Measurements from ENCODE around the gene FOXD1.
A peak's percentile ranks its signal among the peaks of the same experiment; 100 is the strongest.
"Not testable (repeated sequence)": the region's sequence is repeated elsewhere in the genome, so short reads cannot be mapped to it uniquely, and the experiment has no call there.

Gene FOXD1

DNA sequence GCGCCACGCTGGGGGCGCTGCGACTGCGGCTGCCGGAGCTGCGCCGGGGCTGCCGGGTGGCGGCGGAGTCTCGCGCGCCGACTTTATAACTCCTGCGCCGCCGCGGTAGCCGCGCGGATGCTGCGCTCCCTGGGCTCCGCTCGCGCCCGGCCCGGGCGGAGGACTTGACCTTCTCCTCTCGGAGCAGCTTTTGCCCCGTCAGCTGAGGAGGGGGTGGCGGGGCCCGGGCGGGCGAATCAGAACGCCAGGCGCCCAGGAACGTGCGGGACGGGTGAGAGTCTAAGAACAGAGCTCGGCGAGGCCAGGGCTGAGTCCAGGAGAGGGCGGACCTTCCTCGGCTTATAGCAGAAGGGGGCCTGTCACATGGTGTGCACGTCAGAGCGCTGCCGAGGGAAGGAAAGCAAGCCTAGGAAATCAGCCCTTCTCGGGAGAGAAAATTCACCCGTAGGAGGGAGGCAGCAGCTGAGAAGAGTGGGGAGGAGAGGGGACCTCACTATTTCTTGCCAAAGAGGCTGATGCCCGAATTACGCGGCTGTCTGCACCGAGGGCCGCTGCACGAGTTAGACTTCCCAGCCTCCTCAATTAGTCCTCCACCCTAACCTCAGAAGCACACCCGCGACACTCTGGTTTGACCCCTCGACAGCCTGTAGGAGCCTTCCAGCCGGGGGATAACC is at the start of gene FOXD1:
Gene FOXD1 (minus strand): TSS at position 315 of the 674 bp plus-strand sequence. CDS start 415 bp downstream, outside the sequence.
- DNase-seq = peak in 1 of 2 donors; percentile 39

DNA sequence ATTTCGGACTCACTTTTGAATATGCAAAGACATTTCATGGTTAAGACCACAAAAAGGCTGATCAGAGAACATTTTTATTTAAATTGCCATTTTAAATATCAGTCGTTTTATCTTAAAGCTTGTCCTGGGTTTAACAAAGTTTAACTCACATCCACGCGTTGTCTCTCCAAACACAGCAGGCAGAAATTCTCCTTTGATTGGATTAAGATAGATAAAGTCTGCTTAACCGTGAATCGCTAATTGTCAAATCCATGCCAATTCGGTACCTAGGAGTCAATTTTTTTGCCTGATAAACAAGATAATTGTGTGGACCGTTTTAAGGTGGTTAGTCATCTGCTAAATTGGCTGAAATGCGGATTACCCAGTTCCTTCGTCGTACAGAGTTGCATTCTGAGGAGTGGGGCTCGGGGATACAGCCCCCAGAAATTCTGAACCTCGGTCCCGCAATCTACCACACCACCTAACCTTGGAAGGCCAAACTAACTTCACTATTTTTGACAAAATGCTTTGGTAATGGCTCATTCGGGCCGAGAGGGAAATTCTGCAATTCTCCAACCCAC is 49.0 kb upstream of the FOXD1 start:
- no peak for DNase-seq

DNA sequence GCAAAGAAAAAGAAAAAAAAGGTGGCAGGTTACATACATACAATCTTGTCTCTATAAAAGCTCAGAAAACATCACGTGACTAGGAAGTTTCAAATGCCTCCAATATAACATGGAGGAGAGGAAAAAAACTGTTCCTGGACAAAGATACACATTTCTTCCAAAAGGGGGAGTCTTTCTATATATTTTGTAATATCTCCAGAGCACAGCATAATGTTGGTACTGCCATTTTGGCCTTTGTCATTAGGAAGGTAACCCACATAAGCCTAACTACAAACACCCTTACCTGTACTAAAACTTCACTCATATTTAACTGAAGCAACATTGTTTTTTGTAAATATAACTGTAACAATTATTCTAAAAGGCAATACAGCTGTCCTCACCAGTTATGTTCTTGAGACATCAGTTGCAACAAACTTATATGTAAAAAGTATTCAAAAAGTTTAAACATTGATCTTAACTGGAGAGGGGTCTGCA is 48.4 kb upstream of the FOXD1 start:
- no peak for DNase-seq

DNA sequence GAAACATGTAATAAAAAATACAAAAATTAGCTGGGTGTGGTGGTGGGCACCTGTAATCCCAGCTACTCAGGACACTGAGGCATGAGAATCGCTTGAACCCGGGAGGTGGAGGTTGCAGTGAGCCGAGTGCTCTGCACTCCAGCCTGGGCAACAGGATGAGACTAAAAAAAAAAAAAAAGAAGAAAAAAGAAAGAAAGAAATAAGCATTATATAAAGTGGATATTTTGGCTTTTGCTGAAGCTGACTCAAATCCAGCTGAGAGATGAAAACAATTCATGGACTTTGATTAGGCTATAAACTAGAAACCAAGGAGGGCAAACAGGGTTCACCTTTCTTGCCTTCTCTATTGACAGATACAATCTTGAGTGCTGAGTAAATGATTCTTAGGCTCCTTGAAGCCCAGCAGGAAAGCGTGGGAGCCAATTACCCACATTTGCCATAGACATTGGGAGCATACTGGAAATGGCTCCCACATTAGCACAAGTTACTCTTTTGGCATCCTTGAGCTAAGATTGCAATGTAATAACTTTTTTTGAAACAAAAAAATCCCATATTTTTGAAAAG is 47.3 kb upstream of the FOXD1 start:
- DNase-seq = no peak

GRCh38 chr5:73494721-73495120 is 46.1 kb upstream of the FOXD1 start:
- no peak for DNase-seq

DNA sequence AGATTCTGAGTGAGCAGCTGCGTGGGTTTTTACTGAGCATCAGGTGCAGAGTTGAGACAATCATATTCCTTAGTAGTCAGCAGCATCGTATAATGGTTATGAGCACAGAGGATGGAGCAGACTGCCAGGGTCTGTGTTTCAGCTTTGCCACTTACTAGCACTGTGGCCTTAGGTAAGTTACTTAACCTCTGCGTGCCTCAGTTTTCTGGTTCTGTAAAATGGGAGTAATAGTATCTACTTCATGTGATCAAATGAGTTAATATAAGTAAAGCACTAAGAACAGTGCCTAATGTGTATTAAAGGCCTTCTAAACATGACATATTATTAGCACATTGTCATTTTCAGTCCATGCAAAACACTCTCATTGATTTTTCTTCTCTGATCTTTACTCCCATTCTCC is 44.8 kb upstream of the FOXD1 start:
- DNase-seq = no peak

GRCh38 chr5:73491155-73491554 is 42.6 kb upstream of the FOXD1 start:
- no peak for DNase-seq

GRCh38 chr5:73490088-73490487 is 41.5 kb upstream of the FOXD1 start:
- no peak for DNase-seq

DNA sequence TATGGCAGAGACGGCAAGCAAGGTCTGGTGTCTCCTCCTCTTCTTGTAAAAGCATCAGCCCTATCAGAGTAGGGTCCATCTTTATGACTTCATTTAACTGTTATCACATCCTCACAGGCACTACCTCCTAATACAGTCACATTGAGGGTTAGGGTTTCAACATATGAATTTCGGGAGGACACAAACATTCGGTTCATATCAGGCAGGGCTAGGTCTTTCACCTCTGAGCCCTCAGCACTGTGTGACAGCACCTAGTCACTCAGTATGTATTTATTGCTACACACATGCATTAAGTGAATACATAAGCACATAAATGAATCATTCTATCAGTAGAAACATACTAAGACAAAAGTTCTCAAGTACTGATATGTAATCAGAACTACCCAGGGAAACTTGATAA is 40.2 kb upstream of the FOXD1 start:
- DNase-seq = no peak

GRCh38 chr5:73487815-73488214 is 39.2 kb upstream of the FOXD1 start:
- no peak for DNase-seq

GRCh38 chr5:73487257-73487656 is 38.7 kb upstream of the FOXD1 start:
- not testable (repeated sequence) for DNase-seq

GRCh38 chr5:73486119-73486899 is 37.7 kb upstream of the FOXD1 start:
- no peak for DNase-seq

- no peak for DNase-seq
Measured at GRCh38 chr5:73485715-73486114, 37.1 kb upstream of the FOXD1 start.

- no peak for DNase-seq
Measured at GRCh38 chr5:73484511-73484910, 35.9 kb upstream of the FOXD1 start.

GRCh38 chr5:73483676-73484075 is 35.1 kb upstream of the FOXD1 start:
- DNase-seq = no peak

DNA sequence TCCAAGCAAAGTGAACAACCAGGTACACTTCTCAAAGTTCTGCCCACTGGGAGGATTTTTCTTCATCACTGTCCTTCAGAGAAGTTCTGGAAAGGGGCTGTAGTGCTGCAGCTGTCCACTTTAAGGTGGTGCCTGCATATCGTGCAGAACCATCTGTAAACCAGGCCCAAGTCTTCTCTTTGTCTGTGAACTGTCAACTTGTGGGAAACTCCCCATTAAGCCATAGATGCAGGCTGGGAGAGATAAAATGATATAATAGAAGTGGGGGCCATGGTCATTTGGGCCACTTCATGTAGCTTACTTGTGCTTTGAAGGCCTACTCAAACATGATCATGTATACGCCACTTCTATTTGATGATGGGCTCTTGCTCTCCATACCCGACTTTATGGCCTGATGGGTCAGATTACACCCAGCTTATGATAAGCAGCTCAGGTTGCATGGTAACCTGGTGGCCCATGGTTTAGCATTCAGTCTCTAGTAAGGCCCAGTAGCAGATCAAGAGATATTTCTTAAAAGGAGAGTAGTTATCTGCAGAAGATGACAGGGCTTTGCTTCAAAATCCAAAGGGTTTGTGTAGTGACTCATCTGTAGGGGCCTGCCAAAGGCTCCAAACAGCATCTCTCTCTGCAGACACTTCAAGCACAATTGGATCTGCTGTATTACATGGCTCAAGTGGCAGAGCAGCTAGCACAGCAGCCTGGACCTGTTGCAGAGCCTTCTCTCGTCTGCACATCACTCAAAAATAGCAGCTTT is 34.0 kb upstream of the FOXD1 start:
- no peak for DNase-seq

GRCh38 chr5:73480500-73480899 is 31.9 kb upstream of the FOXD1 start:
- no peak for DNase-seq

GRCh38 chr5:73472116-73472515 is 23.5 kb upstream of the FOXD1 start:
- no peak for DNase-seq

- DNase-seq = no peak
Measured at GRCh38 chr5:73471654-73472053, 23.1 kb upstream of the FOXD1 start.

- no peak for DNase-seq
Measured at GRCh38 chr5:73469878-73470277, 21.3 kb upstream of the FOXD1 start.

DNA sequence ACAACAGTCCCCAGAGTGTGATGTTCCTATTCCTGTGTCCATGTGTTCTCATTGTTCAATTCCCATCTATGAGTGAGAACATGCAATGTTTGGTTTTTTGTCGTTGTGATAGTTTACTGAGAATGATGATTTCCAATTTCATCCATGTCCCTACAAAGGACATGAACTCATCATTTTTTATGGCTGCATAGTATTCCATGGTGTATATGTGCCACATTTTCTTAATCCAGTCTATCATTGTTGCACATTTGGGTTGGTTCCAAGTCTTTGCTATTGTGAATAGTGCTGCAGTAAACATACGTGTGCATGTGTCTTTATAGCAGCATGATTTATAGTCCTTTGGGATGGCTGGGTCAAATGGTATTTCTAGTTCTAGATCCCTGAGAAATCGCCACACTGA is 20.1 kb upstream of the FOXD1 start:
- DNase-seq = not testable (repeated sequence)

- no peak for DNase-seq
Measured at GRCh38 chr5:73464016-73464745, 15.6 kb upstream of the FOXD1 start.
